NCI-H1048 (cell line): ENCODE data around the gene SERGEF.

Source experiments
- DNase-seq: peaks from one replicate; lab custom pipeline; 2025; lab: John Stamatoyannopoulos, UW

The SERGEF gene

DNA sequence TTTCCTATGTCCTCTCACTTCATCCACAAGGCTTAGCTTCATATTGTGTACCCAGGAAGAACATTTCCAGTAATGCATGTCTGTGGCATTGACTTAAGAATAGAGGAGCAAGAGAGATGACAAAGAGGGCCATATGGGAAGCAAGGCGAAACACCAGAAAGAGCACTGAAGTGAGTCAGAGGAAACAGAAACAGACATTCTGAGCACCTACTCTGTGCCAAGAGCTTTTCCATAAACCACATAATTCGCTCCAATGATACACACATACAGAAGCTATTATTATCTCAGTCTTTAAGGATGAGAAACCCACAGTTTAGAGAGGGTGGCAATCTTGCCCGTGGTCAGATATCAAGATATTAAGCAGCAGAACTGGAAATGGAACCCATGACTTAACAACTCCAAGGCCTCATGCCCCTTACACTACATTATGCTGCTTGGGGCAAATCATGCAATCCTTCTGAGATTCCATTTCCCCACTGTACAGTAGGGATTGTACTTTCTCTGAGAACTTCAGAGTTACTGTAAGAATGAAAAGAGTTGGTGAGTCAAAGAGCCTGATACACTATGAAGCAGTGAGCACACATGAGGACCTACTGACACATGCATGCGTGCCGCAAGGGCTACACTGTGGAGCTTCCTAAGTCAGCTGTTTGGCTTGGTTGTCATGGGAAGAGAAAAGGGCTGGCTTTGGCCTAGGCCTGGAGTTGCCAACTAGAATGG lies 151.7 kb downstream of the SERGEF start:
- DNase-seq, result no peak

- no peak for DNase-seq
Observed at GRCh38 chr11:17859552-17859951, 153.3 kb downstream of the SERGEF start.

DNA sequence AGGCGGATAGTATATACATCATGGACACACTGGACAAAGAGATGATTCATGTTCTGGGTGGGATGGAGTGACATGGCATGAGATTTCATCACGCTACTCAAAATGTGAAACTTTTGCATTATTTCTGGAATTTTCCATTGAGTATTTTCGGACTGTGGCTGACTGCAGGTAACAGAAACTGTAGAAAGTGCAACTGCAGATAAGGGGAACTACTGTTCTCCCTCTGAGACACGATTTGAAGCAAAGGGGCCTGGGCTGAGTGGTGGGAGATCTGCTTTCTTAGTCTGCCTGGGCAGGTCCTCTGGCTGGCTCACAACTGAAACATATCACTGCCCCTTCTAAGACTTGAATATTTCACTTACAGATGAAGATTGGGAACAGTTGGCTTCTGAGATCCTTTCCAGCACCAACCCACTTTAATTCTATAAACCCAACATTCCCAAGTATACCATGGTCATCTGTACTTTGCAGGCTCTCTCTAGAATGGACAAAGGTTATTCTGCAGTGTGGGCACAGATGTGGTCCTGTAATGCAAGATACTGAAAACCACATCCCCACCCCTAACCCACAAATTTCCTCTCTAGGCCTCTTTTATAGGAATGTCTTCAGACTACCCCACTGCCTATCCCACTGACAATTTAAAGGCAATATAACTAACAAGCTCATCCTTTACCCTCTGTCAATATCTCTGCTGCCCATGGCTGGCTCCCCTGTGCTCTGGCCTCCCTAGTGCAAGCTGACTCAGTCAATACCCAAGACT lies 157.1 kb downstream of the SERGEF start:
- DNase-seq, result no peak

- no peak for DNase-seq
Observed at GRCh38 chr11:17853280-17853679, 159.6 kb downstream of the SERGEF start.

GRCh38 chr11:17852246-17852645 lies 160.6 kb downstream of the SERGEF start:
- no peak for DNase-seq

DNA sequence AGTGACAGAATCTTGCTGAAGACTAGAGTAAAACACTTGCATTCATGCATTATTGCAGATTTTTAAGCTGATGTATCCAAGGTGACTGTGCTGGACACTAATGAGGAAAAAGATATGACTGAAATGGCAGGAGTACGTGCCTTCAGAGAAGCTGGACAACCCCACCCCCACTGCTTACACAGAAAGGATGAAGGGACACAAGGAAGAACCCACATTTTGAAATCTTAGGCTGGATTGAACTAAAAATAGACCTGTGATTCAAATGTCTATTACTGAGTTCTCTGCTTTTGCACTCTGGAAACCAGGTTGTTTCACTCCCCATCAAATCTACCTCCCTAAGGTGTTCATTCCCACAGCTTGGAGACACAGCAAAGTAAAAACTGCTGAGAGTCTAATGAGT lies 161.2 kb downstream of the SERGEF start:
- DNase-seq, result no peak

DNA sequence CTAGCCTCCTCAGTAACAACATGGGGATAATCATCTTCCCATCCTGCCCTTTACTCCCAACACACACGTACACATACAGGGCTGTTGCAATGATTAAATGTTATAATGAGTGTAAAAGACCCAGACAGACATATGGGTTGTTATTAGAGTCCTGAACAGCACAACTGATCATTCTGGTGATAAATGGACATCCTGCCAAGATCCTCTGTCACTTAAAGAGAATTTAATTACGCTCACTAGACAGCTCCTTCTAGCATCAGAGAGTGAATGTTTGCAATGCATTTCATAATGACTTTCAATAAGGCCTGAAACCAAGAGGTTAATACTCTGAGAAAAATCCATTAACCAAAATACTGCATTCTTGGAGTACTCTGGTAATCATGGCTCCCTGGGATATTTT lies 162.5 kb downstream of the SERGEF start:
- no peak for DNase-seq

DNA sequence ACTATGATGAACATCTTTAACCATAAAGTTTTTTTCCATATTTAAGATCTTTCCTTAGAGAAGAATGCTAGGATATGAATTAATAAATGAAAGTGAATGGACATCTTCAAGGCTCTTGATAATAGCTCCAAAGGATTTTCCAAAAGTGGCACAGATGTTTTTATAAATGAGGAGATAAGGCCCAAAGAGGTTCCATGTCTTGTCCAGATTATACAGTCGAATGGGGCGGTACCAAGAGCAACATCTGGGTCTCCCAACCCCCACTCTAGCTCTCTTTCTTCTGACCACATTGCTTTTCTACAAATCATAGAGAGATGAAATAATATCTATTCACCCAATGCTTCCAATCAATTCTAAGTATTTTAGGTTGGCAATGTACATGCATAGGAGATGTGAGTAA lies 164.1 kb downstream of the SERGEF start:
- DNase-seq, result no peak

DNA sequence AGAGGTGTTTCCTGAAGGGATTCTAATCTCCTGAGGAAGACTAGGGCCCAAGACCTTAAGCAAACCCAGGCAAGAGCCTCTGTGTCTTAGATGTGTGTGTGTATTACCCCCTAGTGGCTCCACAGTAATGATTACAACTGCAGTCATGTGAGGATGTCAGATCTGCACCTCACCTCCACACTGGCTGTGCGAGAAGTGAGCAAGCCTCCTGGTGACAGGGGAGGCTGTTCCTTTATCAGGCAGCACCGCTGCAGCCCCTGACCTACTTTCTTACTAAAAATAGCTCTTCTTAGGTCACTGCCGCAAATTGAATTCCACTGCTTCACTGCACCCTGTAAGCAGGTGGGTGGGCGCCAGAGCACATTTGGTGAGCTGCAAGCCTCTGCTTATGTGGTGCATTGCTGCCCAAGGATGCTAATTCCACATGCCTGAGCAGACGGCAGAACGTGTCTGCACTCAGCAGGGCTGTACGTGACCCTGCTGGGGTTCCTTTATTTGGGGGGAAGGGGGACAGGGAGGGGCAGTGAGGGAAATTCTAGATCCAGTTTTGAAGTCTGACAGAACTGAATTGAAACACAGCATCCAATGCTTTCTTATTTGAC lies 165.9 kb downstream of the SERGEF start:
- no peak for DNase-seq

DNA sequence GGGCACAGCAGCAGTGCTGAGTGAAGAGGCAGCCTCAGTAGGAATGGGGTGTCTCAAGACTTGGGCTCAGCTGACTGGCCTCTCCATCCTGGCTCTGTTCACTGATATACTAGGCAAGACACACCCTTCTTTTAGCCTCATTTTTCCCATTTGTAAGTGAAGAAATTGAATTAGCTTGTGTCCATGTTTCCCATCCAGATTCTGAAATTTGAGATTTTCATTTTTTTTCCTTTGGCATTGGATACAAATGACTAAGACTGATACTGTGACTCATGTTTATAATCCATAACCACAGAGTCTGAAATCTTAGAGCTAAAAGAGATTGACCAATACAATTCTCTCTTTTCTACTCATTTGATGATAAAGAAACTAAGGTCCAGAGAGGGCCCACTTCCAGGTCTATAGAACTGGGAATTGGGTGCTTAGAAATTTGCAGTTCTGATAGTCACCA lies 167.4 kb downstream of the SERGEF start:
- DNase-seq, result no peak

- DNase-seq, result no peak
Observed at GRCh38 chr11:17840101-17840548, 172.7 kb downstream of the SERGEF start.

DNA sequence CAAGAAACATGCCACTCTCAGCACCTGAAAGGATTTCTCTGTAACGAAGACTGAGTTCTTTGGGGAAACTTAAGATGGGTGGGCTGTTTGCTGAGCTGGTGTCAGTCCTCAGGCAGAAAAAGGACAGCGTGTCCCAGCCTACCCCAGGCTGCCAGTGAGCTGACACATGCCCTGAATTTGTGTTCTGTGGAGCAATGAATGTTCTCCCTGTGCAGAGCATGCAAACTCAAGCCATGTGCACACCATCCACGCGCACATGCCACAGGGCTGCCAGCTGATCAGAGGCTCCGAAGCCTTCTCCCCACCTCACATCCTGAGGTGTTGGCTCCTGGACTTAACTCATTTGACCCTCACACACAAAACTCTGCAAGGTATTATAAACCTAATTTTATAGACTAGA lies 173.4 kb downstream of the SERGEF start:
- no peak for DNase-seq

DNA sequence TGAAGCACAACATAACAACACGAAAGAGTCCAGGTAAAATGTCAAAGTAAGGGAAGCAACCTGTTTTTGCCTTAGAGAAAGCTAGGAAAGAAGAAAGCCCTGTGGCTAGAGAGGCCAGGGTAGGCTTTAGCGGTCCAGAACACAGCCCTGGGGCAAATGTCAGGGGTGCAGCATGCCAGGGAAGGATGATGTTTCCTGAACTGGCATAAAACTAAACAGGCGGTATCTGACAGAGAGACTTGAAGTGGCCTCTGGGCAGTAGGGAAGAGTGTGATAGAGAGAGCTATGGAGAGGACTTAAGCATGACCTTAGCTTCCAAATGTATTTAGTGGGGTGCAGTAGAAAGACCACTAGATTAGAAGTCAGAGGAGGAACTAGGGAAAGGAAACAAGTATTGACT lies 174.7 kb downstream of the SERGEF start:
- no peak for DNase-seq

DNA sequence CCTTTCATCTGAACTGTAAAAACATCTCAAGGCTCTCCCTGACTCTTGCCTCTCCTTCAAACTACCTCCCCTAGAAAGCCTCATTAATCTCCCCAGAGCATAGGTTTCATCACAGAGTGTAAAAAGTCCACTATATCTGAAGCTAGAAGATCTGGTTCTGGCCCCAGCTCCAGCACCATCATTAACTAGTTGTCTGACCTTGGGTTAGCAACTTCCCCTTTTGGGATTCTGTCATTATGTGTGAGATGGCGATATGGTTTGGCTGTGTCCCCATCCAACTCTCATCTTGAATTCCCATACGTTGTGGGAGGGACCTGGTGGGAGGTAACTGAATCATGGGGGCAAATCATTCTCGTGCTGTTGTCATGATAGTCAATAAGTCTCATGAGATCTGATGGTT lies 181.0 kb downstream of the SERGEF start:
- DNase-seq, result no peak

GRCh38 chr11:17831228-17831627 lies 181.6 kb downstream of the SERGEF start:
- DNase-seq, result no peak

GRCh38 chr11:17828311-17828751 lies 184.5 kb downstream of the SERGEF start:
- DNase-seq, result no peak

DNA sequence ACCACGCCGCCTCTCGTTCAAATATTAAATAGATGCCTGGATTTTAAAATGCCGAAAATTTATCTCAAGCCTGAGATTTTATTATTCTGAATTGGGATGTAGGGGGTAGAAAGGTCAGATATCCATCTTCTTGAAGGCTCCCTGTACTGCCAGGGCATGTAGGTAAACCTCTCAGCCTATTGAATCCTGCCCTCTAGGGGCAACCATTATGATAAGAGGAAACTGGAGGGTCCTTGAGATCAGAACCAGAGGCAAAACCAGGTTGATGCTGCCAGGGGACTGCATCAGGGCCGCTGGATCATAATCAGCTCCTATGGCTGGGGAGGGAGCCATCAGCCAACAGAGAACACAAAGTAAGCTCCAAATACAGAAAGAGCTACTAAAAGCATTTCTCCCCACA lies 185.8 kb downstream of the SERGEF start:
- DNase-seq, result no peak

- no peak for DNase-seq
Observed at GRCh38 chr11:17822401-17822781, 190.5 kb downstream of the SERGEF start.

DNA sequence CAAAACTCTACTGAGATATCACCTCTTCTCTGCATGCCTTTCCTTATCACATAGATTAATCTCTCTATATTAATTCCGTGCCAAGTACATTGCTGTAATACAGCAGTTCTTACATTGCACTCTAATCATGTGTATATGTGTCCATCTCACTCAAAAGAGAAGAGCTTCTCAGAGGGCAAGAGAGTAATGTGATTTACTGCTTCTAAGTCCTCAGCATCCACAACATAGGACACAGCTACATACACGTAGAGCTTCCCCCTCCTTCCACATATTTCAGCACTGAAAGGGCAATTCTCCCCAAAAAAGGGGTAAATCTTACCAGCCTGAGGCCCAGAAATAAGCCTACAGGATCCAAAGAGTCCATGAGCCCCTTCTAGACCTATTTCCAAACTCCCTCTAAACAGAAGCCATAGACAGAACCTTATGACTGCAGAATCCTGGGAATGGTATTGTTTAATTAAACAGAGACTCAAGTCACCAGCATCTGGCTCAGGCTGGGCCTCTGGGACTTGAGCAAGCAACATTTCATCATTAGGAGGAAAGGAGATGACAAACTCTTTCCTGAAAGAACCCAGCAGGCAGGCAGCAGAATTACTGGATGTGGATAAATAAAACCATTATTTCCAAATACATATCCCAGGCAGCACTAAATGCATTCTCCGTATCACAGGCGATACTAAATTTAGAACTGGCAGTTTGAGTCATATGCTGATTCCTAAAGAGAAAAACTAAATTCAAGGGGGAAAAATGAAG lies 191.0 kb downstream of the SERGEF start:
- DNase-seq, result no peak

DNA sequence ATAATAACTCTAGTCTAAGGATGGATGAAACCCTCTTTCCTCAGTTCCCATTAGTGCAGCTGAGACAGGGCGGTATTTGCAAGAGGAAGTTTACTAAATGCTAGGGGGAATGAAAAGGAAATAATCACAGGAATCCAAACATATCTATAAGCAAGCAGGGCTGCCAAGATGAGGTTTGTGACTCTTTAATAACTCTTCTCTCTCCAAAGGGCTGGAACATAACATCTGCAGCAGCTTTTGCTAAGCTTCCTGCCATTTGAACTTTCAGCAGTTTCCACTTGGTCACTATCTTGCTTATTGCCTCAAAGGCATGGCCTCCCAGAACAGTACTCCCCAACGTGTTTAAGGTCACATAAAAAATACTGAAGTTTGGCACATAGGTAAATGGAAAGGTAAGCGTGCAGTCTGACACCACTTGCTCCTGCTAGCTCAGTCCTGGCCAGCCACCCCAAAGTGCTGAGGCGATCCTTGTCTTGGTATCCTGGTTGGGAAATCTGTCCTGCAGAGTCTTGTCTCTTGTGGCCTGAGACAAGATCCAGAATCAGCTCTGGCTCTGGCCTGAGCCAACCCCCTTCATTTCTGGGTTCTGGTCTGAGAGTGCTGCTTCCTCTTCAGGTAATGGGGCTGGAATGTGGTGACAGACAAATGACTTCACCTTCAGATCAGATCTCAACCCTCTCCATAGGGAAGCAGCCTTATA lies 196.5 kb downstream of the SERGEF start:
- no peak for DNase-seq

DNA sequence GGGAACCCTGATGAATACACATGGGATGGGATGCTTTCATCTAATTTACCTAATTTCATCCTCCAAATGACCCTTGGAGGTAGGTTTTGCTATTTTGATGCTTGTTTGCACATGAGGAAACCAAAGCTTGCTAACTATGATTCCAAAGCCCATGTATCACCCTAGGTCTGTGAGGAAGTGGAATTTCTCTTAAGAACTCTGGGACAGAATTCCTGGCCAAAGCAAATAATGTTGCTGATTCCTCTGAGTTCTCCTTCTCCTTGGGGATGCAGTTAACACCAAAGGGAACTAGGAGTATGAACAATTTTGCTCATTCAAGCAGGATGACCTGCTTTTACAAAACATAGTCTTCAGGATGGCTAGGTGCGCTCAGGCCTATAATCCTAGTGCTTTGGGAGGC lies 198.3 kb downstream of the SERGEF start:
- DNase-seq, result no peak
